SK-N-SH (cell line): ENCODE measurements around the gene TMSB10. TPM values are rescaled to one million over a fixed set of nuclear protein-coding genes. Genes with fewer than 3 reads are reported as not detected.

Experiments used
- CTCF ChIA-PET: fragments of 300-600, 350-600 bp; formaldehyde crosslinking; extraction: SDS; loops from one replicate; lab custom pipeline; 2021; lab: Yijun Ruan, JAX
- POLR2A ChIA-PET: fragments of 350-600 bp; sonication (Branson Sonifier 250); formaldehyde crosslinking; extraction: SDS; loops from one replicate; lab custom pipeline; 2020; ENCODE audit warnings: antibody characterized with exemption, inconsistent platforms; lab: Yijun Ruan, JAX
- DNase-seq: peaks from one replicate; pipeline ENCODE4 v3.0.0; 2012
- H2AFZ ChIP-seq: fragments of 200-600 bp; sonication (generic); 2 replicates; pipeline ENCODE4 v1.8.1; 2016; ENCODE audit warnings: antibody characterized with exemption, mild to moderate bottlenecking, low read depth
- H3F3A ChIP-seq: fragments of 200-600 bp; sonication (generic); replicated peaks from 2 replicates; pipeline ENCODE3; 2016; ENCODE audit warnings: antibody characterized with exemption, mild to moderate bottlenecking; ENCODE audit not compliant: insufficient read depth
- H3K27ac ChIP-seq, 2 experiments: fragments of 200-500 bp in 1 of 2; fragments of 200-600 bp in 1 of 2; sonication (Bioruptor generic) in 1 of 2; sonication (generic), shearing (Covaris generic) in 1 of 2; 2 replicates each; pipeline versions ENCODE4 v1.5.1 to v1.6.1; 2014 to 2016; ENCODE audit warnings: low read depth in 2 of 2, inconsistent platforms in 1 of 2, low read length in 1 of 2, mild to moderate bottlenecking in 1 of 2, mixed read lengths in 1 of 2
- H3K27me3 ChIP-seq: fragments of 200-600 bp; sonication (generic), shearing (Covaris generic); 2 replicates; pipeline ENCODE4 v1.6.1; 2016; ENCODE audit warnings: mixed run types; ENCODE audit not compliant: insufficient read depth
- H3K36me3 ChIP-seq, 2 experiments: fragments of 200-500 bp in 1 of 2; fragments of 200-600 bp in 1 of 2; sonication (Bioruptor generic) in 1 of 2; sonication (generic) in 1 of 2; replicated peaks in 1 of 2; 2 replicates each; pipeline versions ENCODE3 to v1.5.1; 2014 to 2016; ENCODE audit warnings: low read length in 1 of 2, mild to moderate bottlenecking in 1 of 2; ENCODE audit not compliant: insufficient read depth in 2 of 2, control insufficient read depth in 1 of 2
- H3K4me1 ChIP-seq, 2 experiments: fragments of 200-500 bp in 1 of 2; fragments of 200-600 bp in 1 of 2; sonication (Bioruptor generic) in 1 of 2; sonication (generic), shearing (Covaris generic) in 1 of 2; 2 replicates each; pipeline versions ENCODE4 v1.5.1 to v1.6.1; 2014 to 2016; ENCODE audit warnings: low read depth in 1 of 2, low read length in 1 of 2, mixed run types in 1 of 2; ENCODE audit not compliant: insufficient read depth in 2 of 2, control insufficient read depth in 1 of 2
- H3K4me2 ChIP-seq: fragments of 200-600 bp; sonication (generic), shearing (Covaris generic); 2 replicates; pipeline ENCODE4 v1.6.1; 2017; ENCODE audit warnings: mixed run types
- H3K4me3 ChIP-seq, 2 experiments: fragments of 200-500 bp in 1 of 2; fragments of 200-600 bp in 1 of 2; sonication (Bioruptor generic) in 1 of 2; sonication (generic), shearing (Covaris generic) in 1 of 2; 2 replicates each; pipeline versions ENCODE4 v1.5.1 to v1.8.1; 2014 to 2016; ENCODE audit warnings: low read depth in 2 of 2, inconsistent platforms in 1 of 2, low read length in 1 of 2, mild to moderate bottlenecking in 1 of 2, mixed read lengths in 1 of 2, moderate library complexity in 1 of 2
- H3K79me2 ChIP-seq: fragments of 200-600 bp; sonication (generic); 2 replicates; pipeline ENCODE4 v1.8.1; 2017; ENCODE audit warnings: mild to moderate bottlenecking; ENCODE audit not compliant: insufficient read depth
- H3K9ac ChIP-seq: fragments of 200-600 bp; sonication (generic); 2 replicates; pipeline ENCODE4 v1.6.1; 2017; ENCODE audit warnings: mixed run types
- H3K9me2 ChIP-seq: fragments of 200-600 bp; sonication (generic); 2 replicates; pipeline ENCODE4 v1.6.1; 2017; ENCODE audit warnings: mixed run types
- H3K9me3 ChIP-seq: fragments of 200-600 bp; sonication (generic); 2 replicates; pipeline ENCODE4 v1.6.1; 2017; ENCODE audit warnings: mixed run types, mild to moderate bottlenecking, moderate library complexity
- H4K20me1 ChIP-seq: fragments of 200-600 bp; sonication (generic); 2 replicates; pipeline ENCODE4 v1.6.1; 2017; ENCODE audit warnings: mild to moderate bottlenecking, mixed run types; ENCODE audit not compliant: insufficient read depth
- CTCF ChIP-seq: fragments of 200-600 bp; sonication (generic); IDR thresholded peaks from 2 replicates; pipeline ENCODE4 v1.6.1; 2017; ENCODE audit warnings: antibody characterized with exemption, mild to moderate bottlenecking, moderate library complexity
- EZH2phosphoT487 ChIP-seq: fragments of 200-600 bp; sonication (generic); IDR thresholded peaks from 2 replicates; pipeline ENCODE4 v1.6.1; 2017; ENCODE audit warnings: low read depth, mixed run types, mild to moderate bottlenecking, antibody characterized with exemption, moderate library complexity, borderline replicate concordance
- FOSL2 ChIP-seq: IDR thresholded peaks from 2 replicates; pipeline ENCODE4 v1.4.0; 2012; ENCODE audit warnings: low read depth, mild to moderate bottlenecking, moderate library complexity, borderline replicate concordance
- FOXJ3 ChIP-seq: sonication (generic); formaldehyde crosslinking; IDR thresholded peaks from 2 replicates; pipeline ENCODE4 v1.5.1; 2020; ENCODE audit warnings: mild to moderate bottlenecking, missing genetic modification reagents
- FOXM1 ChIP-seq: IDR thresholded peaks from 2 replicates; pipeline ENCODE4 v1.4.0; 2012; ENCODE audit warnings: low read depth, mild to moderate bottlenecking
- GABPA ChIP-seq: IDR thresholded peaks from 2 replicates; pipeline ENCODE4 v1.4.0; 2012; ENCODE audit warnings: low read depth, mild to moderate bottlenecking
- GATA2 ChIP-seq: sonication (generic); formaldehyde crosslinking; IDR thresholded peaks from 2 replicates; pipeline ENCODE4 v1.5.0; 2020; ENCODE audit warnings: mild to moderate bottlenecking, missing genetic modification reagents
- NFIC ChIP-seq: IDR thresholded peaks from 2 replicates; pipeline ENCODE4 v1.4.0; 2012; ENCODE audit warnings: borderline replicate concordance
- RAD21 ChIP-seq: IDR thresholded peaks from 2 replicates; pipeline ENCODE4 v1.6.1; 2012; ENCODE audit warnings: mild to moderate bottlenecking, low read length
- SIN3A ChIP-seq: IDR thresholded peaks from 2 replicates; pipeline ENCODE4 v1.6.1; 2012; ENCODE audit warnings: low read depth, mild to moderate bottlenecking, low read length, moderate library complexity, borderline replicate concordance
- SMC3 ChIP-seq: IDR thresholded peaks from 2 replicates; pipeline ENCODE4 v1.6.1; 2012; ENCODE audit warnings: low read depth, low read length, improper control_type of control experiment
- TCF12 ChIP-seq: IDR thresholded peaks from 2 replicates; pipeline ENCODE4 v1.4.0; 2012
- USF1 ChIP-seq: IDR thresholded peaks from 2 replicates; pipeline ENCODE4 v1.4.0; 2012; ENCODE audit warnings: low read depth, borderline replicate concordance
- YY1 ChIP-seq: IDR thresholded peaks from 2 replicates; pipeline ENCODE4 v1.4.0; 2012; ENCODE audit warnings: low read depth, mild to moderate bottlenecking
- whole genome bisulfite sequencing: methylation state at CpG from one replicate; pipeline ENCODE4 v1.1.6; 2017; ENCODE audit warnings: low lambda C conversion rate; 5-methylcytosine and 5-hydroxymethylcytosine counted together
- polyA plus RNA-seq, 3 experiments: library from polyadenylated mRNA; depleted of rRNA; stranded (reverse); fragments of >200 nt; gene quantifications; 2 replicates each; pipeline ENCODE4 v1.2.3, GENCODE V29; 2012
- TF ChIP-seq, protein P1 (sequence below): IDR thresholded peaks from 2 replicates; pipeline ENCODE4 v1.6.1; 2012; ENCODE audit warnings: mild to moderate bottlenecking, low read depth, low read length, moderate library complexity
- TF ChIP-seq, protein P2 (sequence below): IDR thresholded peaks from 2 replicates; pipeline ENCODE4 v1.4.0; 2012; ENCODE audit warnings: low read depth
- TF ChIP-seq, protein P3 (sequence below): fragments of 150-350 bp; IDR thresholded peaks from 2 replicates; pipeline ENCODE4 v1.6.1; 2016; ENCODE audit warnings: mild to moderate bottlenecking, low read depth, low read length

TMSB10 gene
- polyA plus RNA-seq, 1 of the 3 experiments (the other 2 are of a cell fraction): 7,920 TPM

DNA sequence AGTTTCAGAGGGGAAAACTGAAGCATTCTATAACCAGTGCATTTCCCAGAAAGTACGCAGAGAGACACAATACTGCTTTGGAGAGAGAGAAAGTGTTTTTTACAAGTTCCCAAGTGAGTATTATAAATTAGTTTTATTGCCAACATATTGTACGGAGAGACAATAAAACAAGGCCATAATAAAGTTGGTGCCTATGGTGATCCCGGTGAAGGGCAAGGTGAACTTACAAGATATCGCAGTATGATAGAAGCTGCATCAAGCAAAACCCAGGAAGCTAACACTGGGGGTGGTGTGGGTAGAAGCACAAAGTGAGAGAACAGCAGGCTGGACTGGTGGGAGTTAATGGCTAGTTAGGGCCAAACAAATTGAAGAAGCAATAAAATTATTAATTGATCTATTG, 7.5 kb downstream of the TMSB10 start:
- H3K27ac ChIP-seq: no peak overlapping the region
- no peak overlapping the region for H3K4me3 ChIP-seq
- H3K9me2 ChIP-seq: no peaks in the 10 kb centered on the region
- 95% methylated on average over 4 of the region's 4 CpGs for WGBS
- no peak overlapping the region for H3K4me2 ChIP-seq
- TF ChIP-seq GABPA: no peak
- no peak for TF ChIP-seq SMC3
- TF ChIP-seq, protein P1, sequence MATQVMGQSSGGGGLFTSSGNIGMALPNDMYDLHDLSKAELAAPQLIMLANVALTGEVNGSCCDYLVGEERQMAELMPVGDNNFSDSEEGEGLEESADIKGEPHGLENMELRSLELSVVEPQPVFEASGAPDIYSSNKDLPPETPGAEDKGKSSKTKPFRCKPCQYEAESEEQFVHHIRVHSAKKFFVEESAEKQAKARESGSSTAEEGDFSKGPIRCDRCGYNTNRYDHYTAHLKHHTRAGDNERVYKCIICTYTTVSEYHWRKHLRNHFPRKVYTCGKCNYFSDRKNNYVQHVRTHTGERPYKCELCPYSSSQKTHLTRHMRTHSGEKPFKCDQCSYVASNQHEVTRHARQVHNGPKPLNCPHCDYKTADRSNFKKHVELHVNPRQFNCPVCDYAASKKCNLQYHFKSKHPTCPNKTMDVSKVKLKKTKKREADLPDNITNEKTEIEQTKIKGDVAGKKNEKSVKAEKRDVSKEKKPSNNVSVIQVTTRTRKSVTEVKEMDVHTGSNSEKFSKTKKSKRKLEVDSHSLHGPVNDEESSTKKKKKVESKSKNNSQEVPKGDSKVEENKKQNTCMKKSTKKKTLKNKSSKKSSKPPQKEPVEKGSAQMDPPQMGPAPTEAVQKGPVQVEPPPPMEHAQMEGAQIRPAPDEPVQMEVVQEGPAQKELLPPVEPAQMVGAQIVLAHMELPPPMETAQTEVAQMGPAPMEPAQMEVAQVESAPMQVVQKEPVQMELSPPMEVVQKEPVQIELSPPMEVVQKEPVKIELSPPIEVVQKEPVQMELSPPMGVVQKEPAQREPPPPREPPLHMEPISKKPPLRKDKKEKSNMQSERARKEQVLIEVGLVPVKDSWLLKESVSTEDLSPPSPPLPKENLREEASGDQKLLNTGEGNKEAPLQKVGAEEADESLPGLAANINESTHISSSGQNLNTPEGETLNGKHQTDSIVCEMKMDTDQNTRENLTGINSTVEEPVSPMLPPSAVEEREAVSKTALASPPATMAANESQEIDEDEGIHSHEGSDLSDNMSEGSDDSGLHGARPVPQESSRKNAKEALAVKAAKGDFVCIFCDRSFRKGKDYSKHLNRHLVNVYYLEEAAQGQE: no peak
- TF ChIP-seq, protein P2, sequence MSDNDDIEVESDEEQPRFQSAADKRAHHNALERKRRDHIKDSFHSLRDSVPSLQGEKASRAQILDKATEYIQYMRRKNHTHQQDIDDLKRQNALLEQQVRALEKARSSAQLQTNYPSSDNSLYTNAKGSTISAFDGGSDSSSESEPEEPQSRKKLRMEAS: no peak
- TF ChIP-seq TCF12: no peak
- no peak for TF ChIP-seq CTCF
- no peak for TF ChIP-seq GATA2 (CRISPR knock-in tag)
- TF ChIP-seq, protein P3, sequence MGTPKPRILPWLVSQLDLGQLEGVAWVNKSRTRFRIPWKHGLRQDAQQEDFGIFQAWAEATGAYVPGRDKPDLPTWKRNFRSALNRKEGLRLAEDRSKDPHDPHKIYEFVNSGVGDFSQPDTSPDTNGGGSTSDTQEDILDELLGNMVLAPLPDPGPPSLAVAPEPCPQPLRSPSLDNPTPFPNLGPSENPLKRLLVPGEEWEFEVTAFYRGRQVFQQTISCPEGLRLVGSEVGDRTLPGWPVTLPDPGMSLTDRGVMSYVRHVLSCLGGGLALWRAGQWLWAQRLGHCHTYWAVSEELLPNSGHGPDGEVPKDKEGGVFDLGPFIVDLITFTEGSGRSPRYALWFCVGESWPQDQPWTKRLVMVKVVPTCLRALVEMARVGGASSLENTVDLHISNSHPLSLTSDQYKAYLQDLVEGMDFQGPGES: no peak
- TF ChIP-seq EZH2phosphoT487: no peak
- no peak overlapping the region for H2AFZ ChIP-seq
- H3K4me1 ChIP-seq: no peaks in the 10 kb centered on the region
- ChIA-PET CTCF (interaction anchor here (3.8 kb wide), 1 partner anchor 13 kb away, joined by 22 read pairs; no protein-coding TSS in a partner anchor), POLR2A (no interaction called here)
- no peaks in the 10 kb centered on the region for H3K27me3 ChIP-seq
- no peaks in the 10 kb centered on the region for H3K9me3 ChIP-seq
- no peak for DNase-seq
- peaks cover 1% of the 10 kb centered on the region; the same call in 1 of the 2 replicates for H3K79me2 ChIP-seq
- H4K20me1 ChIP-seq: 0 out of 2 replicates have a peak, but pooled peaks cover 7% of the 10 kb centered on the region
- H3K36me3 ChIP-seq: no peaks in the 10 kb centered on the region
- H3K9ac ChIP-seq: no peak overlapping the region
- peaks cover 31% of the 10 kb centered on the region for H3F3A ChIP-seq

GRCh38 chr2:84914334-84914733, 8.9 kb downstream of the TMSB10 start:
- Histone ChIP-seq H3K27ac (no peak overlapping the region), H3K9me2 (no peaks in the 10 kb centered on the region), H3K36me3 (no peaks in the 10 kb centered on the region), H3K4me2 (no peak overlapping the region), H3K79me2 (no peaks in the 10 kb centered on the region), H3K4me3 (no peak overlapping the region), H3K9ac (no peak overlapping the region), H4K20me1 (no peaks in the 10 kb centered on the region), H3F3A (peaks cover 28% of the 10 kb centered on the region), H3K4me1 (peaks cover 0 to 11% of the 10 kb centered on the region in 2 experiments; a peak in 2 of 4 replicates), H2AFZ (no peak overlapping the region), H3K9me3 (no peaks in the 10 kb centered on the region), H3K27me3 (no peaks in the 10 kb centered on the region)
- ChIA-PET POLR2A (no interaction called here), CTCF (interaction anchor here (3.8 kb wide), 1 partner anchor 11 kb away, joined by 22 read pairs; no protein-coding TSS in a partner anchor)
- no peak for DNase-seq
- 91% methylated on average over 6 of the region's 6 CpGs for WGBS
- TF ChIP-seq FOXJ3: no peak
- no peak for TF ChIP-seq FOSL2
- TF ChIP-seq, protein P3: no peak
- no peak for TF ChIP-seq FOXM1
- no peak for TF ChIP-seq RAD21
- no peak for TF ChIP-seq YY1
- TF ChIP-seq SIN3A: no peak
- TF ChIP-seq USF1: no peak
- no peak for TF ChIP-seq NFIC
